Mesenchymal stem cell (in vitro differentiated cells and primary cell): Measurements from ENCODE around the gene PF4V1.

ENCODE experiments used
- DNase-seq: peaks from one replicate; pipeline ENCODE4 v3.0.0-alpha.2; 2013
- H2AFZ ChIP-seq: one replicate; pipeline ENCODE4 v1.6.1; 2013; ENCODE audit warnings: low read depth, mild to moderate bottlenecking, control low read depth, inconsistent platforms, low read length, moderate library complexity
- H2AK5ac ChIP-seq: 2 replicates; pipeline ENCODE4 v1.6.1; 2013; ENCODE audit warnings: low read length, moderate library complexity, mild to moderate bottlenecking, inconsistent platforms; ENCODE audit not compliant: severe bottlenecking
- H2BK120ac ChIP-seq: one replicate; pipeline ENCODE4 v1.6.1; 2013; ENCODE audit warnings: low read depth, mild to moderate bottlenecking, inconsistent platforms, low read length, moderate library complexity
- H2BK12ac ChIP-seq, 2 experiments: one replicate each; pipeline ENCODE4 v1.6.1; 2013; ENCODE audit warnings: inconsistent platforms in 2 of 2, low read length in 2 of 2, mild to moderate bottlenecking in 2 of 2, moderate library complexity in 2 of 2, control low read depth in 1 of 2
- H2BK15ac ChIP-seq: one replicate; pipeline ENCODE4 v1.6.1; 2013; ENCODE audit warnings: mild to moderate bottlenecking, low read depth, inconsistent platforms; ENCODE audit not compliant: poor library complexity, severe bottlenecking
- H2BK5ac ChIP-seq: 2 replicates; pipeline ENCODE4 v1.6.1; 2013; ENCODE audit warnings: low read depth, mild to moderate bottlenecking, low read length, control low read depth, inconsistent platforms; ENCODE audit not compliant: poor library complexity, severe bottlenecking
- H3K14ac ChIP-seq, 2 experiments: one replicate each; pipeline ENCODE4 v1.6.1; 2013; ENCODE audit warnings: inconsistent platforms in 2 of 2, low read length in 2 of 2, control low read depth in 1 of 2, mild to moderate bottlenecking in 1 of 2, moderate library complexity in 1 of 2
- H3K18ac ChIP-seq, 2 experiments: one replicate each; pipeline ENCODE4 v1.6.1; 2013; ENCODE audit warnings: inconsistent platforms in 2 of 2, low read length in 2 of 2, control low read depth in 1 of 2, low read depth in 1 of 2, mild to moderate bottlenecking in 1 of 2
- H3K23ac ChIP-seq, 2 experiments: one replicate each; pipeline ENCODE4 v1.6.1; 2013; ENCODE audit warnings: inconsistent platforms in 2 of 2, low read length in 2 of 2, mild to moderate bottlenecking in 2 of 2, moderate library complexity in 2 of 2, control low read depth in 1 of 2
- H3K27ac ChIP-seq: 2 replicates; pipeline ENCODE4 v1.5.1; 2013; ENCODE audit warnings: mild to moderate bottlenecking, moderate library complexity, low read length, control low read depth, inconsistent platforms; ENCODE audit not compliant: poor library complexity, severe bottlenecking
- H3K27me3 ChIP-seq, 2 experiments: 2 replicates each; pipeline versions ENCODE4 v1.6.1 to v1.7.0; 2013; ENCODE audit warnings: low read length in 2 of 2, mild to moderate bottlenecking in 2 of 2, moderate library complexity in 2 of 2, control low read depth in 1 of 2, inconsistent platforms in 1 of 2; ENCODE audit not compliant: control insufficient read depth in 1 of 2, insufficient read depth in 1 of 2
- H3K36me3 ChIP-seq, 2 experiments: 2 replicates each; pipeline versions ENCODE4 v1.6.1 to v1.7.0; 2013; ENCODE audit warnings: low read length in 2 of 2, control low read depth in 1 of 2, inconsistent platforms in 1 of 2, low read depth in 1 of 2, mild to moderate bottlenecking in 1 of 2; ENCODE audit not compliant: insufficient read depth in 2 of 2, control insufficient read depth in 1 of 2
- H3K4ac ChIP-seq, 2 experiments: one replicate each; pipeline ENCODE4 v1.6.1; 2013; ENCODE audit warnings: inconsistent platforms in 2 of 2, low read length in 2 of 2, mild to moderate bottlenecking in 2 of 2, moderate library complexity in 2 of 2, control low read depth in 1 of 2, low read depth in 1 of 2
- H3K4me1 ChIP-seq: 2 replicates; pipeline ENCODE4 v1.6.1; 2013; ENCODE audit warnings: low read depth, low read length, control low read depth; ENCODE audit not compliant: control insufficient read depth, insufficient read depth
- H3K4me2 ChIP-seq: 2 replicates; pipeline ENCODE4 v1.6.1; 2013; ENCODE audit warnings: low read length, mild to moderate bottlenecking, inconsistent platforms; ENCODE audit not compliant: poor library complexity, severe bottlenecking
- H3K4me3 ChIP-seq, 2 experiments: 2 replicates each; pipeline versions ENCODE4 v1.5.1 to v1.7.0; 2013; ENCODE audit warnings: low read length in 2 of 2, mild to moderate bottlenecking in 2 of 2, control low read depth in 1 of 2, low read depth in 1 of 2; ENCODE audit not compliant: insufficient read depth in 1 of 2
- H3K79me1 ChIP-seq: replicated peaks from 2 replicates; pipeline ENCODE4 v1.6.1; 2013; ENCODE audit warnings: mild to moderate bottlenecking, control low read depth, low read length, inconsistent platforms; ENCODE audit not compliant: poor library complexity, severe bottlenecking
- H3K9ac ChIP-seq: 2 replicates; pipeline ENCODE4 v1.7.0; 2013; ENCODE audit warnings: mild to moderate bottlenecking, low read length, moderate library complexity
- H3K9me3 ChIP-seq: 2 replicates; pipeline ENCODE4 v1.7.0; 2013; ENCODE audit warnings: mild to moderate bottlenecking, low read length; ENCODE audit not compliant: control insufficient read depth
- H4K8ac ChIP-seq: one replicate; pipeline ENCODE4 v1.6.1; 2013; ENCODE audit warnings: inconsistent platforms, mild to moderate bottlenecking, low read length, moderate library complexity
- H4K91ac ChIP-seq: one replicate; pipeline ENCODE4 v1.6.1; 2013; ENCODE audit warnings: mild to moderate bottlenecking, low read length, inconsistent platforms
- WGBS: methylation state at CpG from one replicate; pipeline ENCODE4 v1.1.7; 2013; ENCODE audit warnings: mixed read lengths; 5-methylcytosine and 5-hydroxymethylcytosine counted together

PF4V1 gene

GRCh38 chr4:73839715-73840114 lies 13.4 kb upstream of the PF4V1 start:
- H3K9me3 ChIP-seq, result no peaks in the 10 kb centered on the region
- H3K27ac ChIP-seq, result no peak overlapping the region
- H4K8ac ChIP-seq, result no peak overlapping the region
- H2AK5ac ChIP-seq, result no peak overlapping the region
- WGBS, result no CpG with 5 or more reads among the region's 3 CpGs
- no peak overlapping the region for H3K4ac ChIP-seq
- H2BK120ac ChIP-seq, result no peak overlapping the region
- no peak overlapping the region for H3K4me2 ChIP-seq
- H3K27me3 ChIP-seq, result no peaks in the 10 kb centered on the region
- H2BK12ac ChIP-seq, result no peak overlapping the region
- H3K4me3 ChIP-seq, result no peak overlapping the region
- no peaks in the 10 kb centered on the region for H3K36me3 ChIP-seq
- no peak for DNase-seq
- H2BK5ac ChIP-seq, result no peak overlapping the region
- no peak overlapping the region for H4K91ac ChIP-seq
- no peak overlapping the region for H2BK15ac ChIP-seq
- H3K79me1 ChIP-seq, result peaks cover 2% of the 10 kb centered on the region
- H3K9ac ChIP-seq, result no peak overlapping the region
- H3K14ac ChIP-seq, result no peak overlapping the region
- H3K4me1 ChIP-seq, result peaks cover 2% of the 10 kb centered on the region
- no peak overlapping the region for H2AFZ ChIP-seq
- no peak overlapping the region for H3K23ac ChIP-seq
- H3K18ac ChIP-seq, result no peak overlapping the region

- no peaks in the 10 kb centered on the region for H3K9me3 ChIP-seq
- H3K79me1 ChIP-seq, result peaks cover 2% of the 10 kb centered on the region
- no peak overlapping the region for H2BK15ac ChIP-seq
- no peak overlapping the region for H4K8ac ChIP-seq
- no peak overlapping the region for H2BK120ac ChIP-seq
- H2BK5ac ChIP-seq, result no peak overlapping the region
- H3K14ac ChIP-seq, result no peak overlapping the region
- no peak overlapping the region for H2AFZ ChIP-seq
- H3K23ac ChIP-seq, result no peak overlapping the region
- no peak overlapping the region for H2BK12ac ChIP-seq
- H3K4me2 ChIP-seq, result no peak overlapping the region
- no peaks in the 10 kb centered on the region for H3K27me3 ChIP-seq
- H3K4me1 ChIP-seq, result no peaks in the 10 kb centered on the region
- no peak overlapping the region for H4K91ac ChIP-seq
- WGBS, result 85% methylated on average over 1 of the region's 4 CpGs
- no peak for DNase-seq
- H3K4ac ChIP-seq, result no peak overlapping the region
- no peaks in the 10 kb centered on the region for H3K36me3 ChIP-seq
- no peak overlapping the region for H3K4me3 ChIP-seq
- H3K18ac ChIP-seq, result no peak overlapping the region
- no peak overlapping the region for H3K9ac ChIP-seq
- no peak overlapping the region for H3K27ac ChIP-seq
- no peak overlapping the region for H2AK5ac ChIP-seq
Observed at GRCh38 chr4:73841243-73841925, 11.7 kb upstream of the PF4V1 start.

GRCh38 chr4:73842696-73843095 lies 10.4 kb upstream of the PF4V1 start:
- H3K4me1 ChIP-seq, result no peaks in the 10 kb centered on the region
- no peak overlapping the region for H3K4me3 ChIP-seq
- H3K4ac ChIP-seq, result no peak overlapping the region
- no peak overlapping the region for H2BK120ac ChIP-seq
- no peak overlapping the region for H3K23ac ChIP-seq
- H4K8ac ChIP-seq, result no peak overlapping the region
- DNase-seq, result no peak
- no peak overlapping the region for H3K9ac ChIP-seq
- no peak overlapping the region for H3K27ac ChIP-seq
- peaks cover 2% of the 10 kb centered on the region for H3K79me1 ChIP-seq
- H2AK5ac ChIP-seq, result no peak overlapping the region
- no peak overlapping the region for H2AFZ ChIP-seq
- peaks cover 0 to under 1% of the 10 kb centered on the region in 2 experiments for H3K36me3 ChIP-seq
- H2BK12ac ChIP-seq, result no peak overlapping the region
- H3K27me3 ChIP-seq, result no peaks in the 10 kb centered on the region
- no peak overlapping the region for H3K14ac ChIP-seq
- H2BK5ac ChIP-seq, result no peak overlapping the region
- H3K18ac ChIP-seq, result no peak overlapping the region
- H3K9me3 ChIP-seq, result no peaks in the 10 kb centered on the region
- H3K4me2 ChIP-seq, result no peak overlapping the region
- H4K91ac ChIP-seq, result no peak overlapping the region
- no peak overlapping the region for H2BK15ac ChIP-seq

- Histone ChIP-seq H3K36me3 (peaks cover 0 to 2% of the 10 kb centered on the region in 2 experiments), H2BK15ac (no peak overlapping the region), H4K91ac (no peak overlapping the region)
Observed at GRCh38 chr4:73843369-73843768, 9.7 kb upstream of the PF4V1 start.

More at GRCh38 chr4:73843369-73843768, 9.7 kb upstream of the PF4V1 start:
- Histone ChIP-seq H3K23ac (no peak overlapping the region), H4K8ac (no peak overlapping the region), H3K4me2 (no peak overlapping the region), H3K4me3 (no peak overlapping the region), H3K4ac (no peak overlapping the region), H3K79me1 (peaks cover 2% of the 10 kb centered on the region), H3K9me3 (no peaks in the 10 kb centered on the region), H3K27ac (no peak overlapping the region), H3K18ac (no peak overlapping the region), H2BK5ac (no peak overlapping the region), H2BK12ac (no peak overlapping the region), H2AFZ (no peak overlapping the region), H2BK120ac (no peak overlapping the region), H3K9ac (no peak overlapping the region), H3K4me1 (no peaks in the 10 kb centered on the region), H3K27me3 (no peaks in the 10 kb centered on the region), H2AK5ac (no peak overlapping the region), H3K14ac (no peak overlapping the region)
- no peak for DNase-seq
